DOHH2 (cell line): ENCODE measurements around the gene ATL2.

Source experiments
- H3F3A ChIP-seq: fragments of 200-600 bp; sonication (generic), shearing (Covaris generic); 2 replicates; pipeline ENCODE4 v1.6.0; 2016; ENCODE audit warnings: antibody characterized with exemption, mild to moderate bottlenecking; ENCODE audit not compliant: control insufficient read depth, insufficient read depth
- H3K27ac ChIP-seq: fragments of 200-600 bp; sonication (generic); 2 replicates; pipeline ENCODE4 v1.5.1; 2014; ENCODE audit warnings: low read depth, mild to moderate bottlenecking, low read length, moderate library complexity
- H3K27me3 ChIP-seq: fragments of 200-600 bp; sonication (generic); 2 replicates; pipeline ENCODE4 v1.6.1; 2014; ENCODE audit warnings: mild to moderate bottlenecking, low read length, mixed read lengths; ENCODE audit not compliant: control insufficient read depth
- H3K36me3 ChIP-seq: fragments of 200-600 bp; sonication (generic); 2 replicates; pipeline ENCODE4 v1.6.1; 2014; ENCODE audit warnings: mild to moderate bottlenecking, low read length, moderate library complexity, mixed read lengths; ENCODE audit not compliant: control insufficient read depth
- H3K4me1 ChIP-seq: fragments of 200-600 bp; sonication (generic); 2 replicates; pipeline ENCODE4 v1.6.1; 2014; ENCODE audit warnings: mild to moderate bottlenecking, low read length, mixed read lengths; ENCODE audit not compliant: control insufficient read depth
- H3K4me2 ChIP-seq: fragments of 200-600 bp; sonication (generic); 2 replicates; pipeline ENCODE4 v1.6.0; 2014; ENCODE audit warnings: mild to moderate bottlenecking, low read length, moderate library complexity
- H3K4me3 ChIP-seq: fragments of 200-600 bp; sonication (generic); 2 replicates; pipeline ENCODE4 v1.5.1; 2014; ENCODE audit warnings: mild to moderate bottlenecking, low read length, mixed read lengths
- H3K79me2 ChIP-seq: fragments of 200-600 bp; sonication (generic); 2 replicates; pipeline ENCODE4 v1.6.1; 2014; ENCODE audit warnings: mild to moderate bottlenecking, low read length, mixed read lengths; ENCODE audit not compliant: control insufficient read depth
- H3K9me2 ChIP-seq: fragments of 200-600 bp; sonication (generic); replicated peaks from 2 replicates; pipeline ENCODE4 v1.6.1; 2014; ENCODE audit warnings: mild to moderate bottlenecking, low read length, mixed read lengths; ENCODE audit not compliant: control insufficient read depth
- H3K9me3 ChIP-seq: fragments of 200-600 bp; sonication (generic); 2 replicates; pipeline ENCODE4 v1.6.1; 2014; ENCODE audit warnings: antibody characterized with exemption, low read length, mixed read lengths; ENCODE audit not compliant: control insufficient read depth, insufficient read depth
- H4K20me1 ChIP-seq: fragments of 200-600 bp; sonication (generic); 2 replicates; pipeline ENCODE4 v1.6.0; 2014; ENCODE audit warnings: low read depth, mild to moderate bottlenecking, antibody characterized with exemption, low read length, moderate library complexity; ENCODE audit not compliant: control insufficient read depth, insufficient read depth
- CTCF ChIP-seq: fragments of 200-600 bp; sonication (generic); IDR thresholded peaks from one replicate; pipeline ENCODE4 v1.5.1; 2014; ENCODE audit warnings: antibody characterized with exemption, mild to moderate bottlenecking, low read depth, low read length; ENCODE audit not compliant: poor library complexity, severe bottlenecking
- EZH2phosphoT487 ChIP-seq: fragments of 200-600 bp; sonication (generic); IDR thresholded peaks from 2 replicates; pipeline ENCODE4 v1.6.1; 2017; ENCODE audit warnings: borderline replicate concordance, mild to moderate bottlenecking, antibody characterized with exemption, low read length, moderate library complexity, mixed read lengths

Gene ATL2

GRCh38 chr2:38268691-38269327 is 108.3 kb downstream of the ATL2 start:
- H3K4me1 ChIP-seq, result no peaks in the 10 kb centered on the region
- no peaks in the 10 kb centered on the region for H3K79me2 ChIP-seq
- H3K36me3 ChIP-seq, result no peaks in the 10 kb centered on the region
- H3K27ac ChIP-seq, result no peak overlapping the region
- no peak overlapping the region for H3K4me2 ChIP-seq
- no peaks in the 10 kb centered on the region for H3F3A ChIP-seq
- no peaks in the 10 kb centered on the region for H3K9me2 ChIP-seq
- no peaks in the 10 kb centered on the region for H3K27me3 ChIP-seq
- TF ChIP-seq EZH2phosphoT487, result no peak
- TF ChIP-seq CTCF, result no peak
- peaks cover 10% of the 10 kb centered on the region; the same call in 1 of the 2 replicates for H3K9me3 ChIP-seq
- H3K4me3 ChIP-seq, result no peak overlapping the region
- H4K20me1 ChIP-seq, result no peaks in the 10 kb centered on the region

DNA sequence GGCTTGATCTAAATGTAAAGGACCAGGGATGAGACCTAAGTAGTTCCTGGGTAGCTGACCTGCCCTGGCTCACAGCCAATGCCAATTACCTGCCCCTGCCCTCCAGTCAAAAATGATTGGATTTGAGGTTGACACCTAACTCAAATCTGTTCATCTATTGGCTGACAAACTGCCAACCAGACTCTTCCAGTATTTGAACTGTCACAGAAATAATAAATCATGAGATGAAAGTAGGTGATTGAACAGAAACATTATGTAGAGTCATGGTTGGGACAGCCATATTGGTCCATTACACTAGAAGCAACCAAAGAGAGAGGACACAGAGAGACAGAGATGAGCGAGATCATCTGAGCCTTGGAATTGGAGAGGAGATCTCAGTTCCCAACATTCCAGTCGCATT is 109.1 kb downstream of the ATL2 start:
- H3K4me3 ChIP-seq, result no peak overlapping the region
- no peak overlapping the region for H3K27ac ChIP-seq
- no peaks in the 10 kb centered on the region for H4K20me1 ChIP-seq
- H3K9me3 ChIP-seq, result peaks cover 10% of the 10 kb centered on the region; the same call in 1 of the 2 replicates
- no peaks in the 10 kb centered on the region for H3K79me2 ChIP-seq
- H3K27me3 ChIP-seq, result no peaks in the 10 kb centered on the region
- TF ChIP-seq CTCF, result no peak
- TF ChIP-seq EZH2phosphoT487, result no peak
- H3F3A ChIP-seq, result no peaks in the 10 kb centered on the region
- H3K36me3 ChIP-seq, result no peaks in the 10 kb centered on the region
- H3K4me2 ChIP-seq, result no peak overlapping the region
- no peaks in the 10 kb centered on the region for H3K4me1 ChIP-seq
- H3K9me2 ChIP-seq, result no peaks in the 10 kb centered on the region

- no peak overlapping the region for H3K27ac ChIP-seq
- H3K79me2 ChIP-seq, result no peaks in the 10 kb centered on the region
- H3F3A ChIP-seq, result no peaks in the 10 kb centered on the region
- H3K4me2 ChIP-seq, result no peak overlapping the region
- no peaks in the 10 kb centered on the region for H3K27me3 ChIP-seq
- H3K9me2 ChIP-seq, result no peaks in the 10 kb centered on the region
- H3K9me3 ChIP-seq, result peaks cover 10% of the 10 kb centered on the region; the same call in 1 of the 2 replicates
- TF ChIP-seq EZH2phosphoT487 (no peak), CTCF (no peak)
- no peak overlapping the region for H3K4me3 ChIP-seq
- no peaks in the 10 kb centered on the region for H4K20me1 ChIP-seq
- H3K36me3 ChIP-seq, result no peaks in the 10 kb centered on the region
- H3K4me1 ChIP-seq, result no peaks in the 10 kb centered on the region
Measured at GRCh38 chr2:38267270-38267925, 109.7 kb downstream of the ATL2 start.
